Measurements from ENCODE around the gene MAP2K5.

The MAP2K5 gene

GRCh38 chr15:67716171-67716570, 173.7 kb downstream of the MAP2K5 start:
- no peak overlapping the region for H3K4me3 ChIP-seq (replicated peaks; ENCODE audit: low read depth, low read length)
- no peak for DNase-seq (ENCODE audit: low read depth)
- TF ChIP-seq CTCF (IDR thresholded peaks at IDR 0.05; ENCODE audit: low read length, missing control alignments), result no peak

GRCh38 chr15:67717776-67718175, 175.3 kb downstream of the MAP2K5 start:
- no peak overlapping the region for H3K4me3 ChIP-seq (replicated peaks; ENCODE audit: low read depth, low read length)
- no peak for TF ChIP-seq CTCF (IDR thresholded peaks at IDR 0.05; ENCODE audit: low read length, missing control alignments)
- DNase-seq (ENCODE audit: low read depth), result no peak

DNA sequence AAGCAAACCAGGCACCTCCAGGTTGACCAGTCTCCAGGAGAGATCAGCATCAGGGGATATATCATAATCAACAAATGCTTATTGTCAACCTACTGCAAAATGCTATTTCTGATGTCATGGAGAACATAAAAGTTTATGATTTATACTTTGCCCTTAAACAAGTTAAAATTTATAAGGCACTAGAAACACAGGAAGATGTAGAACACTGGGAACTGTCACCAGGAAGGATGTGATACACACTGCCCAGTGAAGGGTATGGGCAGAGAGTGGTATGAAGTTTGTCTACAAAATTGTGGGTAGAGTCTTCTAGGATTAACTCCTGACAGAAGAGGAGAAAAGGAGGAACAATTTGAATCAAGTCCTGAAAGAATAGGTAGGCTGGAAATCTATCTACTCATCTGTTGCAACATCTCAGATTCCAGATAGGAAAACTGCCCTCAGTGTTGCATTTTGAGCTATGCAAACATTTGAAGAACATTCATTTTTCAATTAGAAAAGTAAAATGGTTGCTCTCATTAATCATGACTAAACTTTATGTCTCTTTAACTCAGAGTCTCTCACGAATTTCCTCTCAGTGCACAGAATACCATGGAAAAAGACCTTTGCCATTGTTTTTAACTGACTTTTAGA, 176.9 kb downstream of the MAP2K5 start:
- no peak overlapping the region for H3K4me3 ChIP-seq (replicated peaks; ENCODE audit: low read depth, low read length)
- TF ChIP-seq CTCF (IDR thresholded peaks at IDR 0.05; ENCODE audit: low read length, missing control alignments), result no peak
- DNase-seq (ENCODE audit: low read depth), result no peak

DNA sequence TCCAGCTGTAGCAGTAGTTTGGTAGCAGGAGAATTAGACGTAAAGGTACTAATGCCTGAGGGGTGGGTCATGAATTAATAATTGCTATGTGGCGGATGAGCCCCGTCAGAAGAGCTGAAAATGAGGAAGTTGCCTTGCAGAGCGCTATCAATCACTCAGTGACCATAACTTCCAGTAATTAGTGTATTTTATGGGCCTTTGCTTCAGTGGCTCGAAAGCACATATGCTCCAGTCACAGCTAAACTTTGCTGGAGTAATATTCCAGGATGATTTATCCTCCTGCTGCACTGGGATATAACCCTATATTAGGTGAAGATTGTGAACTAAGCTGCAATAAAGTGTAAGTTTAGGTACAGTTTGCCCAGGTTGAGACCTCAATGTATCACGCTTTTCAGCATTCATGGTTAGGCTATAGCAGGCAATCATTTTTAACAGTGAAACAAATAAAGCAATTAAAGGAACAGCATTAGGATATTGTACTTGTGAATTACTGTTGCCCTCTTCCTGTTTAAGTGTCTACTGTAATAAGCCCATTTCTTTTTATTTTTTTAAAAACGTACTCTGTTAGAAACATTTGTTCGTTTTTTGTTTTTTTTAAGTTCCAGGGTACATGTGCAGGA, 178.2 kb downstream of the MAP2K5 start:
- no peak for TF ChIP-seq CTCF (IDR thresholded peaks at IDR 0.05; ENCODE audit: low read length, missing control alignments)
- DNase-seq (ENCODE audit: low read depth), result no peak
- H3K4me3 ChIP-seq (replicated peaks; ENCODE audit: low read depth, low read length), result no peak overlapping the region

GRCh38 chr15:67722030-67722817, 179.7 kb downstream of the MAP2K5 start:
- no peak for TF ChIP-seq CTCF (IDR thresholded peaks at IDR 0.05; ENCODE audit: low read length, missing control alignments)
- H3K4me3 ChIP-seq (replicated peaks; ENCODE audit: low read depth, low read length), result no peak overlapping the region
- no peak for DNase-seq (ENCODE audit: low read depth)

DNA sequence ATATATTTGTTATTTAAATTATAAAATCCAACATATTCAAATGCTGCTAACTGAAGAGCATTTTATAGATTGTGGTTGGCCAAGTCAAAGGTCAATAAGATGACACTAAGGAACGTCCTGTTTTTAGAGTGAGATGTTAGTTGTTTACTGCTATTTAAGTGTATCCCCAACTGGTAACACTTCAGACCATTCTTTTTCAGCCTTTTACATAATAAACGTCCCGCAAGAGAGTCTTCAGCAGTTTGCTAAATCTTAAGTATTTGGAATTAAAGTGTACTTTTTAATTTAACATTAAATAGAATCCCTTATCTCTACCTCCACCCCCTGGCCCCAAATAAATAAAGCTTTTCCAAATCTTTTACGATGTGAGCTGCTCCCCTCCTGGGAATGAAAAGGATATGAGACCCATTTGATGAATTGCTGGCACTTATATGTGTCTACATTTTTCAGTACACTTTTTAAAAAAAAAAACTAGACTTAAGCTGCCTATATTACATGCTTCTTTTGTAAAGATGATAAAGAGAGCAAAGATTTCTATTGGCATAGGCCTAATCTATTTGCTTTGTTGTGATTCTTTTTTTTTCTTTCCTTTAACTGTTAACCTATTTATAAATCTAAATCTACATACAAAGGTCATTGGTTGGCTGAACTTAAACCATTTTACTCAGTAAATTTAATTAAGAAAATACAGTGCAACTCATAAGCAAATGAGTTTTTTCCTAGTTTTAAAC, 181.0 kb downstream of the MAP2K5 start:
- no peak for TF ChIP-seq CTCF (IDR thresholded peaks at IDR 0.05; ENCODE audit: low read length, missing control alignments)
- no peak overlapping the region for H3K4me3 ChIP-seq (replicated peaks; ENCODE audit: low read depth, low read length)
- DNase-seq (ENCODE audit: low read depth), result no peak
